ENCODE results near the gene ATG10.

DNA sequence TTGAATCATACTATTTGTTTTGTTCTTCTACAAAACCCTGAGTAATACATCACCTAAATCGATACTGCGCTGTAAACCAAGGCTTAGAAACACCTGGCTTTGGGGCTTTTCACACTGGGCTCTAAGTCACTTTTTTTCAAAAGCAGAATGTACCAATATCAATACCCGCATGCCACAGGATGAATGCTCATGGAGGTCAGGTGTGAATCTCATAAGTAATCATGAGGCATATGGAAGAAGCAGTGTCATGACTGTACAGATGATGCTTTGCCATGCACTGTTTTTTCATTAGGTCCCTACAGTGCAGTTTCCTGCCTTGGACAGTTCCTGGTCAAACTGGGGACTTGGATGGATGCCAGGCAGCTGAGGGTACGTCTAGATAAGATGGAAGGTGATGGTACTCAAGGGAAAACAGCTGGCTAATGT is 49.0 kb upstream of the ATG10 start:
- TF ChIP-seq EP300 (IDR thresholded peaks at IDR 0.05; ENCODE audit: borderline replicate concordance): no peak
- no peak for TF ChIP-seq RAD21 (IDR thresholded peaks at IDR 0.05; ENCODE audit: low read depth)
- TF ChIP-seq, protein P1, sequence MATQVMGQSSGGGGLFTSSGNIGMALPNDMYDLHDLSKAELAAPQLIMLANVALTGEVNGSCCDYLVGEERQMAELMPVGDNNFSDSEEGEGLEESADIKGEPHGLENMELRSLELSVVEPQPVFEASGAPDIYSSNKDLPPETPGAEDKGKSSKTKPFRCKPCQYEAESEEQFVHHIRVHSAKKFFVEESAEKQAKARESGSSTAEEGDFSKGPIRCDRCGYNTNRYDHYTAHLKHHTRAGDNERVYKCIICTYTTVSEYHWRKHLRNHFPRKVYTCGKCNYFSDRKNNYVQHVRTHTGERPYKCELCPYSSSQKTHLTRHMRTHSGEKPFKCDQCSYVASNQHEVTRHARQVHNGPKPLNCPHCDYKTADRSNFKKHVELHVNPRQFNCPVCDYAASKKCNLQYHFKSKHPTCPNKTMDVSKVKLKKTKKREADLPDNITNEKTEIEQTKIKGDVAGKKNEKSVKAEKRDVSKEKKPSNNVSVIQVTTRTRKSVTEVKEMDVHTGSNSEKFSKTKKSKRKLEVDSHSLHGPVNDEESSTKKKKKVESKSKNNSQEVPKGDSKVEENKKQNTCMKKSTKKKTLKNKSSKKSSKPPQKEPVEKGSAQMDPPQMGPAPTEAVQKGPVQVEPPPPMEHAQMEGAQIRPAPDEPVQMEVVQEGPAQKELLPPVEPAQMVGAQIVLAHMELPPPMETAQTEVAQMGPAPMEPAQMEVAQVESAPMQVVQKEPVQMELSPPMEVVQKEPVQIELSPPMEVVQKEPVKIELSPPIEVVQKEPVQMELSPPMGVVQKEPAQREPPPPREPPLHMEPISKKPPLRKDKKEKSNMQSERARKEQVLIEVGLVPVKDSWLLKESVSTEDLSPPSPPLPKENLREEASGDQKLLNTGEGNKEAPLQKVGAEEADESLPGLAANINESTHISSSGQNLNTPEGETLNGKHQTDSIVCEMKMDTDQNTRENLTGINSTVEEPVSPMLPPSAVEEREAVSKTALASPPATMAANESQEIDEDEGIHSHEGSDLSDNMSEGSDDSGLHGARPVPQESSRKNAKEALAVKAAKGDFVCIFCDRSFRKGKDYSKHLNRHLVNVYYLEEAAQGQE (IDR thresholded peaks at IDR 0.05; ENCODE audit: low read depth): no peak
- TF ChIP-seq EGR1 (IDR thresholded peaks at IDR 0.05): no peak
- no peak for TF ChIP-seq ZBTB7A (IDR thresholded peaks at IDR 0.05; ENCODE audit: low read depth)
- TF ChIP-seq YY1 (IDR thresholded peaks at IDR 0.05; ENCODE audit: low read depth): no peak
- TF ChIP-seq, protein P2, sequence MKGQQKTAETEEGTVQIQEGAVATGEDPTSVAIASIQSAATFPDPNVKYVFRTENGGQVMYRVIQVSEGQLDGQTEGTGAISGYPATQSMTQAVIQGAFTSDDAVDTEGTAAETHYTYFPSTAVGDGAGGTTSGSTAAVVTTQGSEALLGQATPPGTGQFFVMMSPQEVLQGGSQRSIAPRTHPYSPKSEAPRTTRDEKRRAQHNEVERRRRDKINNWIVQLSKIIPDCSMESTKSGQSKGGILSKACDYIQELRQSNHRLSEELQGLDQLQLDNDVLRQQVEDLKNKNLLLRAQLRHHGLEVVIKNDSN (IDR thresholded peaks at IDR 0.05): no peak
